ENCODE measurements around the gene TRIM31.

TRIM31 gene

DNA sequence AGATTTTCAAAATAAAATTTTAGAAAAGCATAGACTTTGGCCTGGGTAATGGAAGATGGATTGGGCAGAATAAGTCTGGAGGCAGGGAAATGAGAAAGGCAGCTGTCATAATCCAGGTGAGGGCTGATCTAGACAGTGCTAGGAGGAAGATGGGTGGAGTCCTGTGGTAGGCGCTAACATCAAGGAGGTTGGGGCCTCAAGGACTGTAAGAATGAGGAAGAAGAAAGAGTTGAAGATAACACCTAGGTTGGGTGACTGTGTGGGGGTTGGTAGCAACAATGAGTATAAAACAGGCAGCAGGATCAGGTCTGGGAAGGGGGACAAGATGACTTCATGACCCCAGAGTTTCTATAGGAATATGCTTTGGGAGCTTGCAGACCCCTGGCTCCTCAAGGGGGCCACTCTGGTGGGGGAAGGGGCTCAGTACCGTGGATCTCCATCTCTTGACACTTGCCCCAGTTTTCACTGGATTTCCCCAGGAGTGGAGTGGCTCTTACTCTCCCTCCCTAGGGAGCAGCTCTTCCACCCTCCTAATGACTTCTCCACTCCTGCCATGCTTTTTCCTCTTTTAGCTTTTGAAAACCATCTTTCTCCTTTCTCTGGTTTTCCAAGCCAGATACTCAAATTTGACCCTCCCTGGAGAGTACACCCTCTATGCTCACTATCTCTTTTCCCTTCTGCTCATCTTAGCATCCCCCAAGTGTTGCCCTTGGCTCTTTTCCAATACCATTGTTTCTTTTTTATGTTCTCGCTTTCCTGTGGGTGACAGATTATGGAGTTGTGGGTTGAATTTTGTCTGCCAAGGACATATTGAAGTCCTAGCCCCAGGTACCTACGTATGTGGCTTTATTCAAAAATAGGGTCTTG lies 14.8 kb downstream of the TRIM31 start:
- H3K4me3 ChIP-seq (ENCODE audit: low read length): no peak overlapping the region
- H3K9me3 ChIP-seq (replicated peaks; ENCODE audit: insufficient read depth, low read length): no peaks in the 10 kb centered on the region
- no peak for DNase-seq
- no peak overlapping the region for H3K9ac ChIP-seq (ENCODE audit: low read length)
- TF ChIP-seq, protein P1, sequence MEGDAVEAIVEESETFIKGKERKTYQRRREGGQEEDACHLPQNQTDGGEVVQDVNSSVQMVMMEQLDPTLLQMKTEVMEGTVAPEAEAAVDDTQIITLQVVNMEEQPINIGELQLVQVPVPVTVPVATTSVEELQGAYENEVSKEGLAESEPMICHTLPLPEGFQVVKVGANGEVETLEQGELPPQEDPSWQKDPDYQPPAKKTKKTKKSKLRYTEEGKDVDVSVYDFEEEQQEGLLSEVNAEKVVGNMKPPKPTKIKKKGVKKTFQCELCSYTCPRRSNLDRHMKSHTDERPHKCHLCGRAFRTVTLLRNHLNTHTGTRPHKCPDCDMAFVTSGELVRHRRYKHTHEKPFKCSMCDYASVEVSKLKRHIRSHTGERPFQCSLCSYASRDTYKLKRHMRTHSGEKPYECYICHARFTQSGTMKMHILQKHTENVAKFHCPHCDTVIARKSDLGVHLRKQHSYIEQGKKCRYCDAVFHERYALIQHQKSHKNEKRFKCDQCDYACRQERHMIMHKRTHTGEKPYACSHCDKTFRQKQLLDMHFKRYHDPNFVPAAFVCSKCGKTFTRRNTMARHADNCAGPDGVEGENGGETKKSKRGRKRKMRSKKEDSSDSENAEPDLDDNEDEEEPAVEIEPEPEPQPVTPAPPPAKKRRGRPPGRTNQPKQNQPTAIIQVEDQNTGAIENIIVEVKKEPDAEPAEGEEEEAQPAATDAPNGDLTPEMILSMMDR (IDR thresholded peaks at IDR 0.05; ENCODE audit: low read length): no peak
- no peak for TF ChIP-seq EZH2 (optimal IDR thresholded peaks at IDR 0.05; ENCODE audit: low read depth, low read length)
- TF ChIP-seq EZH2phosphoT487 (IDR thresholded peaks at IDR 0.05; ENCODE audit: low read length): no peak
- H3K4me2 ChIP-seq (ENCODE audit: low read depth, low read length): no peak overlapping the region
- no peaks in the 10 kb centered on the region for H4K20me1 ChIP-seq (ENCODE audit: insufficient read depth, low read length)
- H3K27me3 ChIP-seq (replicated peaks; ENCODE audit: insufficient read depth, low read length): peaks cover 53% of the 10 kb centered on the region
- no peaks in the 10 kb centered on the region for H3K9me2 ChIP-seq (replicated peaks; ENCODE audit: insufficient read depth, low read length)
- H3K79me2 ChIP-seq (ENCODE audit: low read length): no peaks in the 10 kb centered on the region
- peaks cover 15% of the 10 kb centered on the region for H3K4me1 ChIP-seq (ENCODE audit: low read length)
- H3F3A ChIP-seq (ENCODE audit: insufficient read depth, low read length): peaks cover 15% of the 10 kb centered on the region
- H3K36me3 ChIP-seq (replicated peaks; ENCODE audit: insufficient read depth, low read length): no peaks in the 10 kb centered on the region
- no peak overlapping the region for H3K27ac ChIP-seq (ENCODE audit: low read length)
- H2AFZ ChIP-seq (ENCODE audit: low read length): no peak overlapping the region

DNA sequence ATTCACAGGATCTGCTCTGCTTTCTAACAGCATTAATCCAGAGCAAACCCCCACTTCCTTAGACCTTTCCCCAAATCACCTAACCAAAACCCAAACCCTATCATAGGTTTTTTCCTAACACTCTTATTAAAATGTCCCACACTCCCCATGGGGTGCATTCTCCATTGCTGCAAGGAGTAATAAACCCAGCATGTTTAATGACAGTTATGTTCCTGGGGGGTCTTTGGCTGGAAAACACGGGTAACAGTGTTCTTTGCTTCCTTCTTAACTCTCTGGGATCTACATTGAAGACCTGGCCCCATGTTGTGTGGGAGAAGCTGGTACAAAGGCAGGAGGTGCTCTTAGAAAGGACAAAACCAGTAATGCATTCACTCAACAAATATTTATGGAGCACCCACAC lies 16.1 kb downstream of the TRIM31 start:
- no peaks in the 10 kb centered on the region for H3K9me2 ChIP-seq (replicated peaks; ENCODE audit: insufficient read depth, low read length)
- no peaks in the 10 kb centered on the region for H3K9me3 ChIP-seq (replicated peaks; ENCODE audit: insufficient read depth, low read length)
- H3K4me3 ChIP-seq (ENCODE audit: low read length): no peak overlapping the region
- no peak overlapping the region for H3K4me2 ChIP-seq (ENCODE audit: low read depth, low read length)
- H3K9ac ChIP-seq (ENCODE audit: low read length): no peak overlapping the region
- H4K20me1 ChIP-seq (ENCODE audit: insufficient read depth, low read length): no peaks in the 10 kb centered on the region
- peaks cover 57% of the 10 kb centered on the region for H3K27me3 ChIP-seq (replicated peaks; ENCODE audit: insufficient read depth, low read length)
- no peaks in the 10 kb centered on the region for H3K36me3 ChIP-seq (replicated peaks; ENCODE audit: insufficient read depth, low read length)
- peaks cover 8% of the 10 kb centered on the region; the same call in 1 of the 2 replicates for H3K4me1 ChIP-seq (ENCODE audit: low read length)
- no peak overlapping the region for H2AFZ ChIP-seq (ENCODE audit: low read length)
- H3F3A ChIP-seq (ENCODE audit: insufficient read depth, low read length): peaks cover 8% of the 10 kb centered on the region
- no peak overlapping the region for H3K27ac ChIP-seq (ENCODE audit: low read length)
- DNase-seq: no peak
- H3K79me2 ChIP-seq (ENCODE audit: low read length): no peaks in the 10 kb centered on the region
- TF ChIP-seq EZH2 (optimal IDR thresholded peaks at IDR 0.05; ENCODE audit: low read depth, low read length) (no peak), EZH2phosphoT487 (IDR thresholded peaks at IDR 0.05; ENCODE audit: low read length) (no peak)
- TF ChIP-seq, protein P1 (IDR thresholded peaks at IDR 0.05; ENCODE audit: low read length): no peak

DNA sequence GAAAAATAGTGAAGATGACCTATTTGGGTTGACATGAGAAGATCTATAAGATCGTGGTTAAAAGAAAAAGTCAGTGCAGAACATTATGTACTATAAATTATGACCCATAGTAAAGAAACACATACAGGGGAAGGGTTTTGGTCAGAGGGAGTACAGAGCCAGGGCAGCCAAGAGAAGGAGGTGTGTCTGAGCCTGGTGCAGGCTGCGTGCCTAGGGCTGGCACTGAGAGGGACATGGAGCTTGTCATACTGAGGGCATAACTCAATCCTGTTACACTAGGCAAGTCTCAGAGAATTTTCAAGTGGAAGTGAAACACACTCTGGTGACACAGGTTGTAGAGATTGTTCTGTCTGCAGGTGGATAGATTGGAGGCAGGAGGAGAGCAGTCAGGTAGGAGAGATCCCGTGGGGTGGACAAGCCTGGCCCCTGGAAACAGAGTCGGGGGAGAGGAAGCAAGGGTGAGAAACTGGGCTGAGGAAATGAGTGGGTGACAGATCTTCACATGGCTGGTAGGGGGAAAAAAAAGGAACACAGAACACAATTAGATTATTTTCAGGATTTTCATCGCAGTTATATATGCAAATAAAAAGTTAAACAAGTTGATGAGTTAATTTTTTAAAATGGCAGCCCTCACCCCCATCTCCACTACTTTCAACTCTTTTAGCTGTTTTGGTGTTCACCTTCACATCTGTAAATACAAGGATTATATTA lies 18.8 kb downstream of the TRIM31 start:
- no peak overlapping the region for H3K27ac ChIP-seq (ENCODE audit: low read length)
- H4K20me1 ChIP-seq (ENCODE audit: insufficient read depth, low read length): no peaks in the 10 kb centered on the region
- H3K4me1 ChIP-seq (ENCODE audit: low read length): no peaks in the 10 kb centered on the region
- no peaks in the 10 kb centered on the region for H3K9me3 ChIP-seq (replicated peaks; ENCODE audit: insufficient read depth, low read length)
- no peak overlapping the region for H2AFZ ChIP-seq (ENCODE audit: low read length)
- no peak for DNase-seq
- no peaks in the 10 kb centered on the region for H3K79me2 ChIP-seq (ENCODE audit: low read length)
- no peak overlapping the region for H3K9ac ChIP-seq (ENCODE audit: low read length)
- H3K36me3 ChIP-seq (replicated peaks; ENCODE audit: insufficient read depth, low read length): no peaks in the 10 kb centered on the region
- H3K27me3 ChIP-seq (replicated peaks; ENCODE audit: insufficient read depth, low read length): peaks cover 42% of the 10 kb centered on the region
- TF ChIP-seq EZH2phosphoT487 (IDR thresholded peaks at IDR 0.05; ENCODE audit: low read length) (no peak), EZH2 (optimal IDR thresholded peaks at IDR 0.05; ENCODE audit: low read depth, low read length) (no peak)
- TF ChIP-seq, protein P1 (IDR thresholded peaks at IDR 0.05; ENCODE audit: low read length): no peak
- no peaks in the 10 kb centered on the region for H3K9me2 ChIP-seq (replicated peaks; ENCODE audit: insufficient read depth, low read length)
- no peak overlapping the region for H3K4me2 ChIP-seq (ENCODE audit: low read depth, low read length)
- no peak overlapping the region for H3K4me3 ChIP-seq (ENCODE audit: low read length)
- H3F3A ChIP-seq (ENCODE audit: insufficient read depth, low read length): no peaks in the 10 kb centered on the region
